ENCODE data around the gene SLC16A3.

- TF ChIP-seq EZH2 (IDR thresholded peaks at IDR 0.05; ENCODE audit: borderline replicate concordance, low read depth, low read length, severe bottlenecking) (no peak), CTCF (IDR thresholded peaks at IDR 0.05; ENCODE audit: extremely low read depth in 1 of 2, insufficient read depth in 1 of 2, low read depth in 1 of 2, low read length in 2 of 2) (no peak), POLR2A (IDR thresholded peaks at IDR 0.05; ENCODE audit: low read depth, low read length) (no peak), GATA2 (IDR thresholded peaks at IDR 0.05; ENCODE audit: insufficient read depth, insufficient read length, low read depth, low read length) (no peak), POLR2AphosphoS5 (IDR thresholded peaks at IDR 0.05; ENCODE audit: insufficient read depth, low read depth, low read length) (no peak)
Observed at GRCh38 chr17:82232876-82233785, 4.3 kb downstream of the SLC16A3 start.
